HG02678 (cell line): ENCODE measurements around the gene CUEDC1.
"Not testable (repeated sequence)": the region's sequence is repeated elsewhere in the genome, so short reads cannot be mapped to it uniquely, and the experiment has no call there.

Experiments used
- ATAC-seq: cut with Tn5 transposase; IDR thresholded peaks from one replicate; pipeline ENCODE4 v1.9.1; 2021; ENCODE audit warnings: mild to moderate bottlenecking, moderate library complexity; ENCODE audit not compliant: unreplicated experiment

Gene CUEDC1

DNA sequence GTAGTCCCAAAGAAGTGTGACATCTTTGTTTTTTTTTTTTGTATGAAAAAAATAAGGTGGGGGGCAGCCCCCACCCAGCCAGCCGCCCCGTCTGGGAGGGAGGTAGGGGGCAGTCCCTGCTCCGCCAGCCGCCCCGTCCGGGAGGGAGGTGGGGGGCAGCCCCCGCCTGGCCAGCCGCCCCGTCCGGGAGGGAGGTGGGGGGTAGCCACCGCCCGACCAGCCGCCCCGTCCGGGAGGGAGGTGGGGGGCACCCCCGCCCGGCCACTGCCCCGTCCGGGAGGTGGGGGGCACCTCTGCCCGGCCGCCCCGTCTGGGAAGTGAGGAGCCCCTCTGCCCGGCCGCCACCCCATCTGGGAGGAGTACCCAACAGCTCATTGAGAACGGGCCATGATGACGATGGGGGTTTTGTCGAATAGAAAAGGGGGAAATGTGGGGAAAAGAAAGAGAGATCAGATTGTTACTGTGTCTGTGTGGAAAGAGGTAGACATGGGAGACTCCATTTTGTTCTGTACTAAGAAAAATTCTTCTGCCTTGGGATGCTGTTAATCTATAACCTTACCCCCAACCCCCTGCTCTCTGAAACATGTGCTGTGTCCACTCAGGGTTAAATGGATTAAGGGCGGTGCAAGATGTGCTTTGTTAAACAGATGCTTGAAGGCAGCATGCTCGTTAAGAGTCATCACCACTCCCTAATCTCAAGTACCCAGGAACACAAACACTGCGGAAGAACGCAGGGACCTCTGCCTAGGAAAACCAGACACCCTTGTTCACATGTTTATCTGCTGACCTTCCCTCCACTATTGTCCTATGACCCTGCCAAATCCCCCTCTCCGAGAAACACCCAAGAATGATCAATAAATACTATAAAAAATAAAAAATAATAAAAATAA lies 108.9 kb downstream of the CUEDC1 start:
- ATAC-seq: not testable (repeated sequence)

DNA sequence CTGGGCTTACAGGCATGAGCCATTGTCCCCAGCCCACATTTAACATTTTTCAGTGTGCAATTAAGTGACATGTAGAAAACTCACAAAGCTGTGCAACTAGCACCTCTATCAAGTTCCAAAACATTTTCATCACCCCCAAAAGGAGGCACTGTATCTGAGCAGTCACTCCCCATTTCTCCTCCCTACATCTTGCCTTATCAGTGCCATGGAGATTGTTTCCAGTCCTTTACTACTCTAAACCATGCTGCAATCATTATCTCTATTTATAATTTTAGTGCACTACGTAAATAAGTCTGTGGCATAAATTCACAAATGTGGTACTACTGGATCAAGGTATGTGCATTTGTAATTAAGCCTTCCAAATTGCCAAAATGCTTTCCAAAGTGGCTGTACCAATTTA lies 112.9 kb downstream of the CUEDC1 start:
- no peak for ATAC-seq

- no peak for ATAC-seq
Measured at GRCh38 chr17:57839571-57839923, 115.7 kb downstream of the CUEDC1 start.

DNA sequence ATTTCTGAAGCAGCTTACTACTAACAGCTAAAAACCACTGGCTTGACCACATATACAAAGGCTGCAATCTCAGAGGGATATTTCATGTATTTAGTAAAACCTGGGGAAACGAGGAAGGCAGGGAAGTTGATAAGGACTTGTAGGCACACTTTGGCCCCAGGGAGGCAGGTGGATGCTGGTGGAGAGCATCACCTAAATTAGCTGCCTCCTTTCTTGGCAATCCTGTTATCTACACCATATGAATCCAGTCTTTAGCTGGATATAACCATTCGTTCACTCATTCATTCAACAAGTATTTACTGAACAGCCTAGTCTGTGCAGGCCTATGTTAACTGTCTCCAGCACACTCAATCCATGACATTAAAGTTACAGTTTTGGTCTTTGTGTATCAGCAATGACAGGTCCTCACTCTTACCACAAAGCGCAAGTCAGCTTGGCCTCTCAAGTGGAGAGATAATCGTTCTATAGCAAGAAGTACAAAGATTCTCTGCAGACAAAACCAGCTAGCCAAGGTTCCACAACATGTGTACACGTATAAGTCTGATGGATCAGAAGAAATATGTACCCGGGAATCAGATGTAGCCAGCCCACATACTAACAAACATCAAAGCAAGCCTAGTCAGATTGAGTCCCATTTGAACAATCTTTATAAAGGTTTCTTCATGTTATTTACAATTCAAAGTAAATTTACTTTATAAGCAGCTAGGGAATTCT lies 116.2 kb downstream of the CUEDC1 start:
- no peak for ATAC-seq

- no peak for ATAC-seq
Measured at GRCh38 chr17:57838453-57838852, 116.8 kb downstream of the CUEDC1 start.

DNA sequence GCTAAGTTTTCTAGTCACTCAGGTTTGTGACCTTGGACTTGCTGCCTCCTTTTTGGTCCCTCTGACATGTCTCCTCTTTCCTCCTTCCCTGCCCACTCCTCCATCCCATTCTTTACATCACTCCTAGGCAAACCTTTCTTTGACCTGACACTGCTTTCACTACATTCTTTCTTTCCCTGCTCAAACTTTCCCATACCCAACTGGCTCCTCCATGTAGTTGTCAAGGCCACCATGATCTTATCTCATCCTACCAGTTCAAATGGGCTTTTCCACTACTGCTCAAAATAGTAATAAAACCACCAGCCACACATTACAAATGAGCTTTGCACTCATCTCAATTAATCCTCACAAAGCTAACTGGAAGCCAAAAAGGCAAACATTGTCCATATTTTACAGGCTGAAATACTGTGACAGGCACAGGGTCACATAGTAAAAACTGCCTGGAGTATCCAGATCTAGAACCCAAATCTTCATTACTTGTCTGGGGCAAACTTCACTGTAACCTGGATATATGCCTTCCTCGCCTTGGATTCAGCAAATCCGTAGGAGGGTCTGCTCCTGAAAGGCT lies 119.8 kb downstream of the CUEDC1 start:
- ATAC-seq: no peak

- ATAC-seq: no peak
Measured at GRCh38 chr17:57834146-57834741, 121.0 kb downstream of the CUEDC1 start.

DNA sequence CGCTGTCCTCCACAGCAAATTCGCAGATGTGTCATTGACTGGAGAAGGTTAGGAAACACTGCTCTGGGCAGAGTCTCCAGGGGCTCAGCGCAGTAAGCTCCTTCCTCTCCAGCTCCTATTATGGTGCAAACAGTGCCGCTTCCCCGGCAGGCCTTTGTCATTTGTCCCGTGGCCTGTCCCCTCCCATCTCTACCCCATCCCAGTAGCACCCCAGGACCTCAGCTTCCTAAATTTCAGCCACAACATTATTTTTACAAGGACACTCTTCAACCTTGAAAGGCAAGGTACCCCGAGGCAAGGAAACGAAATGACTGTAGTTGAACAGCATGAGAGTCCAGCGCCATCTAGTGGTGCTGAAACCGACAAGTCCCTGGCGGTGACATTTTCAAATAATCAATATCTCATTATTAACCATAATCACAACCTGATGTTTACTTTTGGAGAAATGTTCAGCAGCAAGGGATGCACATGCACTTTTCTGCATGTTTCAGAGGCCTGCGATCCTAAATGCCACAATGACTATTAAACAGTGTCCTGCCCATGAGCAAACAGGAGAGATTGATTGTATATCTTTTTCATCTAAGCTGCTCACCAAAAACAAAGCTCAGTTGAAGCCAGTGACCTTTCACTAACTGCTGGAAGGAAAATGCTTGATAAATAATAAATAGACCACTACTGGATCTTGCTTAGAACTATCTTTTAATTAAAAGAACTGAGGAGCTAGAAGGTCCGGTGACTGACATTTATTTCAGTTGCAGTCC lies 121.9 kb downstream of the CUEDC1 start:
- no peak for ATAC-seq

- no peak for ATAC-seq
Measured at GRCh38 chr17:57832314-57833178, 122.7 kb downstream of the CUEDC1 start.

DNA sequence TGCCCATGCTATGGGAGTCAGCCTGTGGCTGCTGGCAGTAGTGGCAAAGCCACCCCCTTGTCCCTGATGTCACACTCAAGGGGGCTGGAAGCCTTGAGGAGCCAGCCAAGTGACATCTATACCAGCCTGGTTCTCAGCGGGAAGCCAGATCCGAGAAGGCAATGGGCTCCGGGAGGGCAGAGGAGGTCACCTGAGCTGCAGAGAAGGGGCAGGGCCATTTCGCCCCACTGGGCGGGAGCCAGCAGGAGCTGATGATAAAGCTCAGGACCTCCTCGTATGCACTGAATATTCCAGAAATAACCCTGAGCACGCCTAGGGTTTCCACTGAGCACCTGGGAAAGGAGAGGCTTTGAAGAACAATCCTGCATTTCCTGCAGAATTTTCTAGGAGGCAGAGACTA lies 124.3 kb downstream of the CUEDC1 start:
- ATAC-seq: no peak

DNA sequence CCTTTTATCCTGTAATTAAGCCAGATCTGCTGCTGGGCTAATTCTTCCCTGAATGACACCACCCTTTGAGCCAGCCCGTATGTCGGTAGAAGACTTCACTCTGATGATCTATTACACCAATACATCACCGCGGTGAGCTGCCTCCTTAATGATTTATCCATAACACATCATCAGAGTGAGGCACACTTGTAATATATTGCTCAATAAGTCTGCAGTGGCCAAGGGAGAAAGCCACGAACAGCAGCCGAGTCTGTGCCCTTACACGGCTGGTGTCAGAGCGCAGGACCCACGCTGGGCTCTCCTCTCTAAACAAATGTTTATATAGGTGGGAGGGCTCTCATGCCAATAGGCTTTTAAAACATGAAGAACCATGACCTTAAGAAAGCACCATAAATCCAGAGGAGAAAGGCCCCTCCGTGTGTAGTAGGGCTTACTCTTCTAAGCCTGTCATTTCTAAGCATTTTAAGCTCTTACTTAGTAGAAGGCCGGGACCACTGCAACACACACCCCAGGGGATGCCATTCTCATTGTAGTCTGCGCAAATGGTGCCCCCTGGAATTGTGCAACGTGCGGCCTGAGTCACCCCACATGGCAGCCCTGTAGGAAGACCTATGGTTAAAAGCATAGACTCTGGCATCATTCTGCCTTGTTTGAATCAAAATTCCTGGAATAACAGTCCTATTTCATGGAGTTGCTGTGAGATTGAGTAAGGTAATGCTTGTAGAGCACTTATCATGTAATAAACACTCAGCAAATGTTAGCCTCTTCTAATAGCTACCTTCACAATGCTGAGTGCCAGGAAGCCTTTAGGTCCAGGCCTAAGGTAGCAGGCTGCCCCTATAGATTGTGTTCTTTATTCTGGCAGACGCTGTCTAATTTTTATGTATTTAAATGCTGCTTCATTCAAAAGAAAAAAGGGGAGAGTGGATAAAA lies 131.5 kb downstream of the CUEDC1 start:
- ATAC-seq: no peak

DNA sequence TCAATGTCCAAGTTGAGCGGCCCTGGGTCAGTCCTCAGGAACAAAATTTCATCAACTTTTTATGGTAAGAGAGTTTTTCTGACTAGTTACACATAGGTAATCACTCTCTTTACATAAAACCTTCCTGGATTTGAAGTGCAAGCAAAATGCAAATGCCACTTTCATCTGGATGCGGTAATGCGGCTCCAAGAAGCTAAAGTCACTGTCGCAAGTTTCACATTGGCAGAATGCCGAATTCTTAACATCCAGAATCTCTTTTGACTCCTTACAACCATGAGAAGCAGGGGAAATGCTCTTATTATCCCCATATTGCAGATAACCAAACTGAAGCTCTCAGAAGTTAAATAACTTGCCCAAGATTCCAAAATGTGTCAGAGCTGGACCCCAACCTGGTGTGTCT lies 135.3 kb downstream of the CUEDC1 start:
- no peak for ATAC-seq

DNA sequence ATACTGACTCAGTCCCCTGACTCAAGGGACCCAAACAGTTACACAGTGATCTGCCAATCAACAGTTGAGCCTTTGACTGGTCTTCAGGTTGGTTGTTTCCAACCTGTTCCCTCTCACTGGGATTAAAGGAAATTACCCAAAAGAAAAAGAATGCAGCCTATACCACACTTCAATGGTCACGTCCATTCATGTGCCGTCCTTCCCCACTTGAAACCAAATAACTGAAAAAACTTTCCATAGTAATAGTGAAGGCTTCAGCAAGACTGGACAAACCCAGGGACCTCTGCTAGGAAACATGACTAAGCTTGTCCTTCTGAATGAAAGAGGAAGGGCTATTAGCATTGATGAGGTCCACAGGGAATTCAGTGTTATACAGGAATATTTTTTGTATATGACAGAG lies 135.9 kb downstream of the CUEDC1 start:
- ATAC-seq: no peak

DNA sequence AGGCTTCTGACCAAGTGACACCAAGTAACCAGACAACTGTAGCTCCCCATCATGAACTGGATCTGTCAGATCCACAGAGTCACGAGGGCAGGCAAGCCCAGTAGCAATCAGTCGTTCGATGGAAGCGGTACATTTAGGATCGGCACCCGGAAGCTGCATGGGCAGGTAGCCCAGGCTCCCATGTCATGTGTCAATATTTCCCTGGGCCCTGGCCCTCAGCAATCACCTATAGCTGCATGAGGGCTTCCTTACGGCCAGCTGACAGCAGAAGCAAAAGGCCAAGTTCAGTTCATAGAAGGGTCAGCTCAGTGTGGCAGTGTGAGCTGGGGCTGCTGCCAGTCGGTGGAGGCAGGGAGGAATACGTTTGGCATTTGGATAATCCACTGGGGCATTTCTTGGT lies 137.1 kb downstream of the CUEDC1 start:
- ATAC-seq: no peak

DNA sequence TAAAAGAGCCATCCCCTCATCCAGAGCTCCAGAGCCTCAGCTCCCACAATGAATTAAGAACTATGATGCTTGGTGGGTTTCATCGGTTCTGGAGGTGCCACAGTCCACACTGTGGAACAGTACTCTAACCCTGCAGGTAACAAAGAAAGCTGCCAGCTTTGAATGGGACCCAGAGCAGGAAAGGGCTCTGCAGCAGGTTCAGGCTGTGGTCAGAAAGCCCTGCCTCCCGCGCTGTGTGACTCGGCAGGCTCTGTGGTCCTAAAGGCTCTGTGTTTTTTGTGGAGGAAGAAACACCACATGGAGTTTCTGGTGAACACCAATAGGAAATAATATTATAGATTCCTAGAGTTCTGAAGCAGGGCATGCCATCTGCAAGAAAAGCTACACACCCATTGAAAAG lies 137.9 kb downstream of the CUEDC1 start:
- ATAC-seq: no peak

- no peak for ATAC-seq
Measured at GRCh38 chr17:57814421-57814820, 140.8 kb downstream of the CUEDC1 start.

- ATAC-seq: no peak
Measured at GRCh38 chr17:57811638-57812280, 143.5 kb downstream of the CUEDC1 start.
